ENCODE data around the gene HYCC1.

HYCC1 gene

DNA sequence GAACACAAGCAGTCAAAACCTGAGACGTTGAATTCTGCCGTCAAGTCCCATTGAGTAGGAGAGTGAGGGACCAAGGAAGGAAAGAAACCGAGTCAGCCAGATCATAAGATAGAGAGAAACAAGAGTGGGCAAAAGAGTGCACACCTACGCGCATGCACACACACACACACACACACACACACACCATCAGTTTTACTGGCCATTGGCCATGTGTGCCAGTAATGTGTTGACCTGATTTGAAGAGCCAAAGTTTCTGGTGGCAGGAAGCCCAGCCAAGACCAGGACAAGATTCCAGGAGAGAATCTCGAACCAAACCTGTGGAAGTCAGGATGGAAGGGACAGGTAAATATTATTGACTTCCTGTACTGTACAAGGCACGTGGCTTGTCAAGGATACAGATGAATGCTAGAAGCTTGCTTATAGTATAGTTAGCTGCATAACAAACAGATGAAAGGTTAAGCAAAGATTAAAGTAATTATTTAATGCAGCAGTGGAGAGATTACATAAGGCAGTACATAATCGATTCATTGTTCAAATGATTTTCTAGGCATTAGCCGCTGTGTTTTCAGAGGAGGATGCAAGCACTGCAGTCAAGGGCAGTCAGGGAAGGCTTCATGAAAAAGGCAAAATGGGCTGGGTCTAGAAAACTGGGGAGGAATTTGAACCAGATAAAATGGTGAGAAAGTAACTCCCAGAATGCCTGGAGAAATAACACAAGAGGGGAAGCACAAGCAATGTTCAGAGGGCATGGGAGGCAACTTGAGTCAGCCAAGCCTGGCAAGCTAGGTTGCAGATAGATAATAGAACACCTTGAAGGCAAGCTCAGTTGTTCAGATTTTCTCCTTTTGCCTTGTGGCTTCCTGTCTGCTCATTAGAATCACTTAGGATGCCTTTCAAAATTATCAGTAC, 2.7 kb upstream of the HYCC1 start:
- no peak for DNase-seq (ENCODE audit: low read depth)

DNA sequence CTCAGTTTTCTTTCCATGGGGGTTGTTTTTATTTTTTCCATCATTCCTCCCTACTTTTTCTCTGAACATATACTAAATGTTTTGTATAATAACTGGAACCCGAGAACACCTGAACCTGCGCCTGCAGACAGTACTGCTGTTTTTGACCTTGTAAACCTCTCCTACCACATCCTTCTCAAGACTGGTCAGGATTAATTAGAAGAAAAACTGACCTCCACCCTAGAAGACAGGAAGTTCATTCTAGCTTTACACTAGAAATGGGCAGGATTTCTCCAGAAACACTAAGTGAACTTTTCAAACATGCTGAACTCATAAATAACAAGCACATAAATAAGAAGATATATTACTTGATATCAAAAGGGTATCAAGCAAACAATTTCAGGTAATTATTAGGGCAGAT, 751 bp upstream of the HYCC1 start:
- DNase-seq (ENCODE audit: low read depth): no peak

DNA sequence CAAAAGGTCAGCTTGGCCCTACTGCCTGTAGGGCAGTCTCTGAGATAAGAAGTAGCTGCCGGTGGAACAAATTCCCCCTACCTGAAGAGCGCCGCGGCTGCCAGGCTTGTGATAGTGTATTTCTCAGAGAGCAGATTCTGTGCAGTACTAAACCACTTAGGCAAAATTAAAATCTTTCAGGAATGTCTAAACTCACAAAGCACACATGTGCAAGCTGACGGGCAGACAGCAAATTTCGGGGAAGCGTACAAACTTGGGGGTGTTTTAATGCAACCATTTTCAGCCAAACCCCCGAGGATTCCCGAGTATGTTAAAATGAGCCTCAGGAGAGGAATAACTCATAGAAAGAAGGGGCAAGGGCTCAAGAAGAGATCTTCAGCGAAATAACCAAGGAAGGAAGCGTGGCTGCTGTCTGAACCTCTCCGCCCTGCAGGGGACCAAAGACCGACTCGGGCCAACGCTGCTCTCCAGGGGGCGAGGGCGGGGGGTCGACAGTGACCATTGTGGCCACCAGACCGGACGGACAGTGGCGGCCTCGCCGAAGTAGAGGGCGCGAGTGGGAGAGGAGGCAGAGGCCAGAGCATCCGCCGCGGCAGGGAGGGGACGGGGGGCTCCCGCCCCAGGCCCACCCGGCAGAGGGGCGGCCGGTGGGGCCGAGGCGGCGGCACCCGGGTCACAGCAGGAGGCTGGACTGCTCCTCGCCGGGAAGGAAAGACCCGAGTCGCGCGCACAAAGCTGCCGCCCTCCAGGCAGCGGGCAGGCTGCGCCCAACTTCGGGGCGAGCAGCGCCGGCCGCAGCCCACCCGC, 819 bp downstream of the HYCC1 start:
- peak; percentile 15 for DNase-seq (ENCODE audit: low read depth)

DNA sequence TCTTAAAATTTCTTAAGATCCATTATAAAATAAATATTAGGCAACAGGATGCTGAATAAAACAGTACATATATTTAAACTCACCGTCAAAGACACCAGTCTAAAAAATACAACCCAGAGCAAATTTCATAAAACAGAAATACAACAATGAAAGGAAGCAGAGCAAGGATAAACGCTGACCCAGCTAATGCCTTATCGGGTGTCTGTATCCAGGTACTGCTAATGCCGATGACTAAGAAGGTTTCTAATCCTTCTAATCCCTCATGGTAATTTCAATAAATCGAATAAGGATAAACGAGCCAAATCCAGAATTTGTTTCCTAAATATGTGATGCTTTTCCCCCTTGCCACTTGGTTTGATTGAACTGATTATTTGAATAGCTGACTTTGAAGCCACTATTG, 1.7 kb downstream of the HYCC1 start:
- peak; percentile 13 for DNase-seq (ENCODE audit: low read depth)

DNA sequence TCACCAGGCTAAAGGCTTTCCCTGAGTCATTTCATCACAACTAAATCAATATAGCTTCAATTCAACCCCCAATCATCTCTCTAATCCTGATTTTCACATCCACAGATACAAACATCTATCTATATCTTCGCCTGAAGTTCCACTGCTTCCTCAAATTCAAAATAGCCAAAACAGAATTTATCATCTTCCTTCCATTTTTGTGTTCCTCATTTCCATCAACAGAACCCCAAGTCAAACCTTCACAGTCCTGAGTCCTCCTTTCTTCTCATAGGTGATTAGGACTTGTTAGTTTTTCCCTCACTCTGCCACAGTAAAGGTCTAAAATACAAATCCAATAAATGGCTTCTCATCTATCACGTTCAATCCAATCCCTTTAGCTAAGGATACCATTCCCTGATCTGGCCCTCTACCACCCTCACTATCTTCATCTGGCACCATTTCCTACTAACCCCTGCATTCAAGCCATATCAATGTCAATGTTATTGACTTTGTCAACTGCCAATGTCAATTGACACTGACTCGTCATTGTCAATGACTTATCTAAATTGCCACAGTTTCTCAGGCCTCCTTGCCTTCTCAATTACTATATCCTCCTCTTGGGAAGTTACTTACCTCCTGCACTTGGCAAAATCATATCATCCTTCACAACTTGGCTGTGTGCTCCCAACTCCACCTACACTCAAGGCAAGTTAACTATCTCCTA, 2.6 kb downstream of the HYCC1 start:
- no peak for DNase-seq (ENCODE audit: low read depth)

DNA sequence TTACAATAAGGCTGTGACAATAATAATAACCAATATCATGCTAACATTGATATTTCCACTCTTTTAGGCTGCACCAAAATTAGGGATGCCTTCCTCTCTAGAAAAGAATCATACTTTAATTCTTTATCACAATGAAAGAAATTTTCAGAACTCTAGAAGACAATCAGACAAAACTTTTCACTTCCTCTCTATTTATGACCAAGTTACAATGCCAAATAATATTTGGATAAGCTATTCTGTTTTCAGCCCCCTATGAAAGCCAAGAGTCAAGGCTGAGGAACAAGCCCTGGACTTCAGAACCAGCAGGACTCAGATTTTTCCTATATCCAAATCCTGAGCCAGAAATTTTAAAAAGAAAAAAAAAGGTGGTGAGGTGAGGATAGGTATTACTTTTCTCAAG, 4.6 kb downstream of the HYCC1 start:
- no peak for DNase-seq (ENCODE audit: low read depth)

DNA sequence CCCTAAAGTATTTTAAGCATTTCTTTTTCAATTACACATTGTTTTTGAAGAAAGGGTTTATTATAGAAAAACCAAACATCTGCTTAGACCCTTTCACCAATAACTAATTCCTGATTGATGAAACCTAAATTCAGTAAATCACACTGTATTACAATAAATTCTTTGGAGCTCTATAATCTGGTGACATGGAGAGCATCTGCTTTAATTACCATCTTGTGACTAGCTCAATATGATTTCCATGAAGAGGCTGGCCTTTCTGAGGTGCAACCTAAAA, 9.7 kb downstream of the HYCC1 start:
- DNase-seq (ENCODE audit: low read depth): no peak

DNA sequence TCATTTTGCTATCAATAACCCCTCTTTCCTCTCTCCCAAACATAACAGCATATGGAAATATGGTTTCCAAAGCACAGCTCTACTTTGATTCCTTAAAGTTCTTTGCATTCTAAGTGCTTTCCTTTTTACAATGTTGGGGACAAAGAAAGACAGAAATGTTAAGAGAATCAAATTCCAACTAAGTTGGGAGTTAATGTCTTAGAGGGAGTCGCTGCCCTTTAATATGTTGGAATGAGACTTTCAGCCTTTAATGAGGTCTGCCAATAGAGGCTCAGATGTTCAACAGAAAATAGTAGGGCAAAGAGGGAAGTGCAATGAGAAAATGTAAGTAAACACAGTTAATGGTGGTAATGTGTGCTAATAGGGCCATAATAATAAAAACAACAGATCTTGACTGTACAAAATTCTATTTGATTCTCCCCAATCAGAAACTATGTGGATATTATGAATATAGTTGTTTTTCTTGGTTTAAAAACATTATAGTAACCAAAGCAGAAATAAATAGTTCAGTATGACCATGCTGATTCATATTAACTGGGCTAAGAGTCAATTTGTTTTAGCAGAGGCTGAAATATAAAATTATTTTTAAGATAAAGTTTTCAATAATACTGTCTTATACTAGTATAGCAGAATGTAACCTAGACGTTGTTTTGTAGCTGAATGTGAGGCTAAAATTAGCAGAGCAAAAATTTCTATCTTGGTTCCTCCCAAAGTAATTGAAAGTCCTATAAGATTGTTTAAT, 10.3 kb downstream of the HYCC1 start:
- DNase-seq (ENCODE audit: low read depth): no peak

DNA sequence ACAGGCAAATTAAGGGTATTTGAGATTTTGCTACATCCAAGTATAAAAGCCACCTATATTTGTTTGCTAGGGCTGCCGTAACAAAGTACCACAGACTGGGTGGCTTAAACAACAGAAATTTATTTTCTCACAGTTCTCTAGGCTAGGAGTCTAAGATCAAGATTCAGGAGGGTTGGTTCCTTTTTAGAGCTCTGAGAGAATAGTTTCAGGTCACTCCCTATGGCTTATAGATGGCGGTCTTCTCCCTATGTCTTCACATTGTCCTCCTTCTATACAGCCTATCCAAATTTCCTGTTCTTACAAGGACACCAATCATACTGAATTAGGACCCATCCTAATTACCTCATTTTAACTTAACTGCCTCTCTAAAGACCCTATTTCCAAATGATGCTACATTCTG, 11.2 kb downstream of the HYCC1 start:
- no peak for DNase-seq (ENCODE audit: low read depth)

DNA sequence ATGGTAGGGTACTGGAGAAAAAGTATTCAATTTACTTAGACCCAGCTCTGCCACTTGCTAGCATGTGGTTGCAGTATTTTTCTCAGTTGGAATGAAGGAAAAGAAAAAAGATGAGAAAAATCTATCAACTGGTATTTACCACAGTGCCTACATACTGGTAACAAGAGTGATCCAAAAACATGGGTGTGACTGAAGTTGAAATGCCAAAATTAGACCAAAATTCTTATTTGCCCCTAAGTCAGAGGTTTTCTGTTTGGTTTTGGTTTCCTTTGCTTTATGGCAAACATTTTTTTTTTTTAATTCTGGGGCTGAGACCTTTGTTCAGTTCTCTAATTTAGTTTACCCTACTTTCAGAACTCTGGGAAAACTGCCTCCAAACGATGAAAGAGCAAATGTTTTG, 12.3 kb downstream of the HYCC1 start:
- no peak for DNase-seq (ENCODE audit: low read depth)

DNA sequence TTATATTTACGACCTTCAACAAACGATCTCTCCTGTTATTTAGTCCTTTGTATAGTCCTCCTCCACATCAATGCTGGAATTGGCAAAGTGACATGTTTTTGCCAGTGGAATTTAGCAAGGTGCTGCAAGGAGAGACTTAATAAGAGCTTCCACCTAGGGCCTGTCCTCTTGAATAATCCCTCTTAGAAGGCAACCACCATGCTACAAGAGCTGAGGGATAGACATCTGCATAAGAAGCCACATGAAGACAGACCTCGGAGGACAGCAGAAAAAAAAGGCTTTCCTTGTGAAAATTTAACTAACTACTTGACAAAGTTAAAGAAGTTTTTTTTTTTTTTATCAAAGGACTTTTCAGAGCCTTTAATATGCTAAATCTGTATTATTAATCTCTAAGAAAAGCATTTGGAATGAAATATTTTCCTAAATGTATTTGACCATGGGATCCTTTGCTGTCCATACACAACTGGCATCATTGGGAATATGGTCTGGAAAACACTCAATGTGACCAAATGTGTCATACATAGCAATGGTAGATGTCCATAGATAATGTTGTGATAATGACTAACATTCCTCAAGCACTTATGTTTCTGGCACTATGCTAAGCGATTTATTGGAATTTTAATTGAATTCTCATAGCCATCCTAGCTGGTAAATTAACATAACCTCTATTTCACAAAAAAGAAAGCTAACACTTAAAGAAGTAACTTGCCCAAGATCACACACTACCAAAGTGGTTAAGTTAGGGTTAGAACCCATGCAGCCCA, 13.2 kb downstream of the HYCC1 start:
- DNase-seq (ENCODE audit: low read depth): no peak

DNA sequence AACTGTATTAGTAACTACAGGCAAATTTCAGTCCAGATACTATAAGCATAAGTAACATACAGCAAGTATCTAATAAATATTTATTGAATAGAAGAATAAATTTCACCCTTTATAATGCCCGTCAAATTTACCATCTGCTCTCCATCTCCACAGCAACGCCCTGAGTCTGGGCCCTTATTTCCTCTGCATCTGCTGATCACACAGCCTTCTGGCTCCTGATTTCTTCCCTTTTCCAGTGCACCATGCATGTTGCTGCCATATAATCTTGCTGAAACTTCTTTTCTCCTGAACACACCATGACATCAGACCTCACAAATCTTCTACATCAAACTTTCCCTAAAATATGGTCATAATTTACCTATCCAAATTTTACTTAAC, 15.4 kb downstream of the HYCC1 start:
- DNase-seq (ENCODE audit: low read depth): no peak

DNA sequence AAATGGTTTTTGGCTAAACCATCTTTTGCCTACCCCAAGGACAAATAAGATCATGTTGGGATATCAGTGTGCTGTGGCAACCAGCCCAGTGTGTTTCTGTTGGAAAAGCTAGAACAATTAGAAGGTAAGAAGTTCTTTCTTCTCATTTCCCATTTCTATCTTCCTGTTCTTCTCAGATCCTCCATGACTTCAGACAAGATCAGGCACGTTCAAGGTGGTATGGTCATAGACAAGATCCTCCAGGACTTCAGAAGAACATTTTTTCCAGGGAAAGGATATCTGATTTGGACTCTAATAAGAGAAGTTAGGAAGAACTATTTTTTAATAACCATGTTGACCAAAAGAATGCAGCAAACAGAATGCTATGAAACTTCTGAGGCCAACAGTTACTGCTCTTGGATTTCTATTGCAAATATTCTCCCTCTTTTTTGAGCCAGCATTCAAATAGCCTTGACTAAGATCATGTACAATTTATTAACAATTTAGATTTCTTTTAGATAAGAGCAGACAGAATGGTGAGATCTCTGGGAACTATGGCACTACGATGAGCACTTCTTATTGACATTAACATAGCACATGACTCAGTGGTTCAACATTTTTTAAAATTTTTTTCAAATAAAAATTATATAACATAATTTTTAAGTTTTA, 15.9 kb downstream of the HYCC1 start:
- DNase-seq (ENCODE audit: low read depth): no peak

DNA sequence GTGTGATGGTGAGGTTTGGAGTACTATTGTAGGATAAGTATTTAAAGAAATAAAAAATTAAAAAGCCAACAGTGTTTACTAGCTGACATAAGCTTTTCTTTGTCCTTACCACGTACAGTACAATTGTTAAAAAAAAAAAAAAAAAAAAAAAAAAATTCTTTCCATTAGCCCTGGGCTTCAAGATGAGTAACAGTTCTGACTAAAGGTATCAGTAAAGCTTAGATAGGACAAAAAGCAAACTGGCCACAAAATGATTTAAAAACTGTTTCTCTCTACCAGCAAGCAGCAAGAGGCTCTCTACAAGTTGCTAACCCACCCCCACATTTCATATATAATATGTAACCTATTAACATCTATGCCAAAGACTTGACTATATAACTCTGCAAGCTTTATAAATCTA, 17.5 kb downstream of the HYCC1 start:
- peak; percentile 35 for DNase-seq (ENCODE audit: low read depth)

DNA sequence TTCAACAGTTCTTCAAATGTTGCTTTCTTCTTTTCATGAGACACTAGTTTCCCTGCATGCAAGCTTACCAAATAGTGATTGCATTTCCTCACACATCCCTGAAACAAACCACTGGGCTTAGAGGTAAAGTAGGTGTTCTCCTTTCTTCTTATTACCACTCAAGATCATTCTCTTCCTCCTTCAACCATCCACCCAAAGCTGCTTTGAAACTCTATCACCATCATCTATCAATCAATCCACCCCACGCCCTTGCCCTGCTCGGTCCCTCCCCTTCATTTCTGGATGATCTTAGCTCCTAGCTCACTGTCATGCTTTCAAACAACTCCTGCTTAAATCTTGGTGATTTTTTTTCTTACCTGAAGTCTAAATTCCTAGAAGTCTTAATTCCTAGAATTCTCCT, 18.9 kb downstream of the HYCC1 start:
- no peak for DNase-seq (ENCODE audit: low read depth)

DNA sequence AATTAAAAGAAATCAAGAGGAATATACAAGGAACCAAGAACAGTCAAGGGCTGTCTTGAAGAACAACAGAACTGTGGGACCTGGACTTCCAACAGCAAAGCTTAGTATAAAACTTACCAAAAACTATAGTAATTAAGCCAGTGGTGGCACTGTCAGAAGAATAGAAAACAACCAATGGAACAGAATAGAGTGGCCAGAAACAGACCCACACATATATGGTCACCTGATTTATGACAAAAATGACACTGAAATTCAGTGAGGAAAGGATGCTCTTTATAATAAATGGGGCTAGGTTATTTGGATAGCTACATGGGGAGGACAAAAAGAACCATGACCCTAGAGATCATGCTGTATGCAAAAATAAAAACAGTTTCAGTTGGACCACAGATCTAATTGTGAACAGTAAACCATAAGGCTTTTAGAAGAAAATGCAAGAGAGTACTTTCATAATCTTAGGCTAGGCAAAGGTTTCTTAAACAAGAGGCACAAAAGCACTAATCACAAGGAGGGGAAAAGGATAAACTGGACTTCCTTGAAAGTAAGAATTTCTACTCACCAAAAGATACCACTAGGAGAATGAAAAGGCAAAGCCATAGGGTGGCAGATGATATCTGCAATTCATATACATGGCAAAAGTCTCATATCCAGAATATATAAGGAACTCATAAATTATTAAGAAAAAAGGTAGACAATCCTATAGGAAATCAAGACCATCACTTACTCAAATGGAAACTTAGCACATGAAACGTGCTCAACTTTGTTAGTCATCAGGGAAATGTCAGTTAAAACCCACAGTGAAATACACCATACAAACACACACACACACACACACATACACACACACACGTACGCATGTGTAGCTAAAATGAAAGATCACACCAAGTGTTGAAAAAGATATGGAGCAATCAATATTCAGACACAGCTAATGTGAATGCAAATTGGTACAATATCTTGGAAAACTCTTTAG, 20.8 kb downstream of the HYCC1 start:
- DNase-seq (ENCODE audit: low read depth): peak; percentile 9

DNA sequence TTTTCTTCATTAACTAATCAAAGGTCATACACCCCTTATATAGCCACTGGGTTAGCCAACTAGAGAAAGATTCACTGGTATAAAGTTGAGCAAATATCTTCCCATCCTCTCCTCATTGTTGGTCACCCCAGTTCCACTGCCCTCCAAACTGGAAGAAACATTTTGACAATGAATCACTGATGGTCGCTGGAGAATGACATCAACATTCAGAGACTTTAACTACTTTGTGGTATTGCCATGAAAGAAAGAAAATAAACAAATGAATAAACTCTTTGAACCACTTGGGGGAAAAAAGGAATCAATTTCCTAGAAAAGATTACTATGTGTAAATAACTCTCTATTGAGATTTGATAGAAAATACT, 23.4 kb downstream of the HYCC1 start:
- DNase-seq (ENCODE audit: low read depth): peak; percentile 59

DNA sequence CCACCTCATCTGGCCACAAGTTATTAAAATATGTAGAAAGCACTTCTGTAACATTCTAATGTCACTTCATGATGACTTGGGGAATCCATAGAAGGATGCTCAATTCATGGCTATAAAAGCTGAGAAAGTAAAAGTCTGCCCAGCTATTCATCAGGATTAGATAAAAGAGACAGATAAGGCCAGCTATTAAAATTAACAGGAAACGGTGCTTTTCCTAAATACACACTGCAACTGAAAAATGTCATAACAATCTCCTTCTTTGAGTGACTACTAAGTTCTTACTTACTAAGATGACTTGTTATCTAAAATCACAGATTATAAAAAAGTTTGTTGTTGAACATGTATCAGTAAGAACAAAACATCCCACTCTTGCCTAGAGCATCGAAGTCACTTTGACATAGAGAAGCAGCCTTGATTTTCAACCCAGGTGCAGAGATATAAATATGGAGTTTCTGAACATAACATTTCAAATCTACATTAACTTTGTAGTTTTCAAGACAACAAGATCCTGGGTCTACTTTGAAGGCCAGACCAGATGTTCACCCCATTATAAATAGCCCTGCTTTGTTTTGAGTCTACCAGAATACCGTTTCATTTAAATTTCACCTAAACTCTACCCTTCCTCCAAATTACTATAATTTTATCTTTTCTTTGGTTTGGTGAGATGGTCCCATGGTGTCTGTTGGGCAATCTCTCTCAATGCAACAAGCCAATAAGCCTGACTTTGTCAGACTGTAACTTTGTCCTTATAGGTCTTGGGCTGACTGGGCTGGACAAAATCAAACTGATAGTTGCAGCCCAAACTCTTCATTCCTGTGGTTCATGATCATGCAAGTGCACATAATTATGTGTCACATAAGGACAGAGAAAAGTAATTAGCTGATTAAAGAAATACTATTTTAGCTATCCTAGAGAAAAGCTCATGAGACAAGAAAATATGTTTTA, 24.0 kb downstream of the HYCC1 start:
- peak; percentile 60 for DNase-seq (ENCODE audit: low read depth)

DNA sequence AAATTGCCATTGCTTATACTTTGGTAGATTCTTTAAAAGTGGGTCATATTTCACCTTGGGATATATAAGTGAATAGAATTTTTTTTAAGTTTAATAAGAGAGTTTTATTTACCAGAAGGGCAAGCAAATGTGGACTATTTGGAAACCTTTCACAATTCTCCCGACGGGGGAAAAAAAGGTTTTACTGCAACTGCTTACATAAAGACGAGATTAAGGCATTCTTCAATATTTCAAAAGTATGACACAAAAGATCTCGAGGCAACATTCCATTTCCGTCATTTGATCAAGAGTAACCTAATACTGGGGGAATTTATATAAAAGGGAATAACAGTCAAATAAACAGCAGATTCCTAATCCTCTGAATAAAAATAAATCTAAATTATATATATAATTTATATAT, 28.5 kb downstream of the HYCC1 start:
- DNase-seq (ENCODE audit: low read depth): peak; percentile 74
